ENCODE measurements around the gene PAFAH2. TPM values are rescaled to one million over a fixed set of nuclear protein-coding genes. Genes with fewer than 3 reads are reported as not detected.

PAFAH2 gene
- total RNA-seq, 1 experiment from 2014 or later: 8.5 TPM

- H3K36me3 ChIP-seq (ENCODE audit: control insufficient read depth, insufficient read depth, low read length): no peaks in the 10 kb centered on the region
- no TSS peak for BruUV-seq (replicated peaks)
- in situ Hi-C loops (cut with HindIII; ENCODE audit: low pct_unique_long_range_greater_than_20kb, low sequenced_read_pairs): no loop called here
- H3K4me1 ChIP-seq (ENCODE audit: control insufficient read depth, insufficient read depth, low read length): peaks cover 5% of the 10 kb centered on the region; the same call in 1 of the 2 replicates
- POLR2A ChIA-PET: no interaction called here
- ATAC-seq: no peak
- intact Hi-C loops (cut with micrococcal nuclease; ENCODE audit: unreplicated experiment): no loop called here
- no peaks in the 10 kb centered on the region for H3K27me3 ChIP-seq (ENCODE audit: control insufficient read depth, insufficient read depth, low read length)
- H3K27ac ChIP-seq (ENCODE audit: low read length): no peak overlapping the region
- CTCF ChIA-PET: no interaction called here
- H3K4me3 ChIP-seq (ENCODE audit: low read depth in 2 of 2, low read length in 2 of 2): no peak overlapping the region
- no peak for TF ChIP-seq POLR2AphosphoS5 (IDR thresholded peaks at IDR 0.05; ENCODE audit: low read depth, low read length)
- TF ChIP-seq SIN3A (IDR thresholded peaks at IDR 0.05; ENCODE audit: borderline replicate concordance, insufficient read depth, low read depth, low read length): no peak
- no peak for TF ChIP-seq REST (IDR thresholded peaks at IDR 0.05; ENCODE audit: insufficient read depth in 1 of 2, low read depth in 2 of 2, low read length in 1 of 2)
- no peak for TF ChIP-seq TCF7L2 (IDR thresholded peaks at IDR 0.05; ENCODE audit: low read depth, low read length)
- TF ChIP-seq CTCF (IDR thresholded peaks at IDR 0.05): no peak
- no peak for DNase-seq (ENCODE audit: low read depth, low spot score)
- H3K9me3 ChIP-seq (ENCODE audit: control insufficient read depth, insufficient read depth, low read depth, low read length): no peaks in the 10 kb centered on the region
Measured at GRCh38 chr1:26025060-26025459, 27.2 kb upstream of the PAFAH2 start.

- H3K4me3 ChIP-seq (ENCODE audit: low read depth in 2 of 2, low read length in 2 of 2): no peak overlapping the region
- H3K9me3 ChIP-seq (ENCODE audit: control insufficient read depth, insufficient read depth, low read depth, low read length): no peaks in the 10 kb centered on the region
- intact Hi-C loops (cut with micrococcal nuclease; ENCODE audit: unreplicated experiment) (no loop called here), in situ Hi-C loops (cut with HindIII; ENCODE audit: low pct_unique_long_range_greater_than_20kb, low sequenced_read_pairs) (no loop called here)
- no peak for DNase-seq (ENCODE audit: low read depth, low spot score)
- no peaks in the 10 kb centered on the region for H3K36me3 ChIP-seq (ENCODE audit: control insufficient read depth, insufficient read depth, low read length)
- no peak for ATAC-seq
- TF ChIP-seq CTCF (IDR thresholded peaks at IDR 0.05): no peak
- TF ChIP-seq SIN3A (IDR thresholded peaks at IDR 0.05; ENCODE audit: borderline replicate concordance, insufficient read depth, low read depth, low read length): no peak
- TF ChIP-seq TCF7L2 (IDR thresholded peaks at IDR 0.05; ENCODE audit: low read depth, low read length): no peak
- TF ChIP-seq REST (IDR thresholded peaks at IDR 0.05; ENCODE audit: insufficient read depth in 1 of 2, low read depth in 2 of 2, low read length in 1 of 2): no peak
- no peak for TF ChIP-seq POLR2AphosphoS5 (IDR thresholded peaks at IDR 0.05; ENCODE audit: low read depth, low read length)
- BruUV-seq (replicated peaks): no TSS peak
- H3K4me1 ChIP-seq (ENCODE audit: control insufficient read depth, insufficient read depth, low read length): peaks cover 5% of the 10 kb centered on the region; the same call in 1 of the 2 replicates
- POLR2A ChIA-PET: interaction anchor here (0.6 kb wide), 1 partner anchor 12 kb away, joined by 3 read pairs; no protein-coding TSS in a partner anchor
- no peaks in the 10 kb centered on the region for H3K27me3 ChIP-seq (ENCODE audit: control insufficient read depth, insufficient read depth, low read length)
- CTCF ChIA-PET: no interaction called here
- H3K27ac ChIP-seq (ENCODE audit: low read length): no peak overlapping the region
Measured at GRCh38 chr1:26023826-26024225, 26.0 kb upstream of the PAFAH2 start.

Measured in Panc1 (cell line).